H1 (cell line): ENCODE results near the gene CKS1B. TPM values are rescaled to one million over a fixed set of nuclear protein-coding genes. Genes with fewer than 3 reads are reported as not detected.

ENCODE experiments used
- CTCF ChIA-PET: fragments of 300-600 bp; sonication (Branson Sonifier 250); formaldehyde crosslinking; loops from one replicate; lab custom pipeline; 2021; ENCODE audit not compliant: partially characterized antibody; lab: Charles Lee
- POLR2A ChIA-PET: fragments of 300-600 bp; sonication (Branson Sonifier 250); formaldehyde crosslinking; loops from one replicate; lab custom pipeline; 2021; ENCODE audit warnings: inconsistent platforms; ENCODE audit not compliant: partially characterized antibody; lab: Charles Lee
- DNase-seq, 2 experiments: peaks; one replicate each; pipeline versions ENCODE4 v3.0.0 to v3.0.0-alpha.2; 2010 to 2022; ENCODE audit warnings: low spot score in 2 of 2, low read depth in 1 of 2, mixed read lengths in 1 of 2
- FAIRE-seq: peaks from 2 replicates; lab custom pipeline; 2011; peaks lifted over from hg19 to GRCh38; lab: Jason Lieb, UNC
- H2AFZ ChIP-seq: 2 replicates; pipeline ENCODE4 v1.8.1; 2012; ENCODE audit warnings: low read length, inconsistent platforms
- H2AK5ac ChIP-seq: 2 replicates; pipeline ENCODE4 v1.6.1; 2013; ENCODE audit warnings: low read depth, low read length
- H2BK120ac ChIP-seq: replicated peaks from 2 replicates; pipeline ENCODE3; 2013; ENCODE audit warnings: low read depth, low read length, inconsistent platforms
- H2BK12ac ChIP-seq: 2 replicates; pipeline ENCODE4 v1.6.1; 2013; ENCODE audit warnings: low read depth, low read length
- H2BK15ac ChIP-seq: 2 replicates; pipeline ENCODE4 v1.6.1; 2013; ENCODE audit warnings: low read length
- H2BK20ac ChIP-seq: 2 replicates; pipeline ENCODE4 v1.6.1; 2013; ENCODE audit warnings: low read length
- H2BK5ac ChIP-seq: 2 replicates; pipeline ENCODE4 v1.6.1; 2013; ENCODE audit warnings: low read depth, low read length
- H3K14ac ChIP-seq: 2 replicates; pipeline ENCODE4 v1.6.1; 2013; ENCODE audit warnings: inconsistent platforms; ENCODE audit not compliant: insufficient read length
- H3K18ac ChIP-seq: 2 replicates; pipeline ENCODE4 v1.6.1; 2013; ENCODE audit warnings: low read length; ENCODE audit errors: extremely low read depth
- H3K23ac ChIP-seq: 2 replicates; pipeline ENCODE4 v1.6.1; 2013; ENCODE audit warnings: inconsistent platforms; ENCODE audit not compliant: insufficient read length
- H3K23me2 ChIP-seq: 2 replicates; pipeline ENCODE4 v1.6.1; 2013; ENCODE audit warnings: low read depth, low read length
- H3K27ac ChIP-seq: 2 replicates; pipeline ENCODE4 v1.6.1; 2011; ENCODE audit warnings: low read depth, low read length, inconsistent platforms
- H3K27me3 ChIP-seq, 4 experiments: replicated peaks in 1 of 4; 1 replicate in 1 of 4; 2 replicates in 3 of 4; pipeline versions ENCODE4 v1.6.1 to v1.8.1; 2011 to 2013; ENCODE audit warnings: low read length in 3 of 4, mild to moderate bottlenecking in 3 of 4, inconsistent platforms in 2 of 4, mixed read lengths in 2 of 4, moderate library complexity in 1 of 4; ENCODE audit not compliant: control insufficient read depth in 3 of 4, insufficient read depth in 3 of 4; ENCODE audit errors: extremely low read depth in 1 of 4
- H3K36me3 ChIP-seq, 4 experiments: 2 replicates each; pipeline versions ENCODE4 v1.6.1 to v1.8.1; 2011 to 2013; ENCODE audit warnings: mild to moderate bottlenecking in 4 of 4, low read length in 3 of 4, moderate library complexity in 2 of 4, control low read depth in 1 of 4, inconsistent platforms in 1 of 4; ENCODE audit not compliant: insufficient read depth in 4 of 4, control insufficient read depth in 2 of 4
- H3K4ac ChIP-seq: replicated peaks from 2 replicates; pipeline ENCODE3; 2013; ENCODE audit warnings: low read length, low read depth, mixed read lengths, inconsistent platforms; ENCODE audit not compliant: insufficient read length
- H3K4me1 ChIP-seq, 4 experiments: replicated peaks in 1 of 4; 1 replicate in 1 of 4; 2 replicates in 3 of 4; pipeline versions ENCODE4 v1.6.1 to v1.8.1; 2011 to 2013; ENCODE audit warnings: low read length in 3 of 4, inconsistent platforms in 2 of 4, mixed read lengths in 1 of 4; ENCODE audit not compliant: insufficient read depth in 4 of 4, control insufficient read depth in 3 of 4
- H3K4me2 ChIP-seq, 2 experiments: 2 replicates each; pipeline versions ENCODE4 v1.6.1 to v1.8.1; 2011 to 2013; ENCODE audit warnings: low read depth in 2 of 2, low read length in 2 of 2, control low read depth in 1 of 2, inconsistent platforms in 1 of 2, mild to moderate bottlenecking in 1 of 2; ENCODE audit not compliant: insufficient read depth in 1 of 2
- H3K4me3 ChIP-seq, 4 experiments: fragments of 200-600, 300-600 bp in 1 of 4; sonication (generic), shearing (Covaris generic), sonication (Bioruptor Twin) in 1 of 4; 2 replicates each; pipeline versions ENCODE4 v1.5.1 to v1.8.1; 2011 to 2016; ENCODE audit warnings: low read length in 4 of 4, low read depth in 3 of 4, control low read depth in 2 of 4, inconsistent platforms in 2 of 4, mild to moderate bottlenecking in 2 of 4, mixed read lengths in 1 of 4, moderate library complexity in 1 of 4; ENCODE audit not compliant: insufficient read depth in 2 of 4; ENCODE audit errors: extremely low read depth in 1 of 4
- H3K56ac ChIP-seq: replicated peaks from 2 replicates; pipeline ENCODE3; 2013; ENCODE audit warnings: low read depth, mild to moderate bottlenecking, mixed read lengths, low read length, inconsistent platforms; ENCODE audit not compliant: insufficient read length
- H3K79me1 ChIP-seq: 2 replicates; pipeline ENCODE4 v1.6.1; 2013; ENCODE audit warnings: low read depth, low read length, control low read depth
- H3K79me2 ChIP-seq, 2 experiments: 2 replicates each; pipeline versions ENCODE4 v1.6.1 to v1.8.1; 2012 to 2013; ENCODE audit warnings: low read length in 2 of 2, mild to moderate bottlenecking in 2 of 2, inconsistent platforms in 1 of 2; ENCODE audit not compliant: insufficient read depth in 2 of 2, control insufficient read depth in 1 of 2
- H3K9ac ChIP-seq, 4 experiments: replicated peaks in 1 of 4; 1 replicate in 1 of 4; 2 replicates in 3 of 4; pipeline versions ENCODE4 v1.6.1 to v1.8.1; 2011 to 2013; ENCODE audit warnings: low read depth in 3 of 4, low read length in 3 of 4, control low read depth in 2 of 4, mild to moderate bottlenecking in 2 of 4, moderate library complexity in 2 of 4, inconsistent platforms in 1 of 4; ENCODE audit errors: extremely low read depth in 1 of 4
- H3K9me3 ChIP-seq, 2 experiments: 2 replicates each; pipeline versions ENCODE4 v1.6.1 to v1.8.1; 2012 to 2013; ENCODE audit warnings: mild to moderate bottlenecking in 2 of 2, moderate library complexity in 2 of 2, control low read depth in 1 of 2, inconsistent platforms in 1 of 2, low read depth in 1 of 2, low read length in 1 of 2, mixed read lengths in 1 of 2; ENCODE audit not compliant: insufficient read depth in 2 of 2
- H4K20me1 ChIP-seq, 2 experiments: replicated peaks in 1 of 2; 2 replicates each; pipeline versions ENCODE3 to v1.8.1; 2011 to 2013; ENCODE audit warnings: inconsistent platforms in 2 of 2, low read length in 2 of 2, mild to moderate bottlenecking in 1 of 2; ENCODE audit not compliant: insufficient read depth in 2 of 2, control insufficient read depth in 1 of 2
- H4K5ac ChIP-seq: 2 replicates; pipeline ENCODE4 v1.6.1; 2013; ENCODE audit warnings: low read length, low read depth, mixed read lengths, inconsistent platforms; ENCODE audit not compliant: insufficient read length
- H4K8ac ChIP-seq: 2 replicates; pipeline ENCODE4 v1.8.0; 2013; ENCODE audit warnings: mild to moderate bottlenecking, moderate library complexity, low read length, inconsistent platforms; ENCODE audit not compliant: insufficient read depth; ENCODE audit errors: extremely low read depth
- H4K91ac ChIP-seq: replicated peaks from 2 replicates; pipeline ENCODE3; 2013; ENCODE audit warnings: low read length, mixed read lengths, inconsistent platforms; ENCODE audit not compliant: insufficient read length
- BACH1 ChIP-seq: IDR thresholded peaks from 2 replicates; pipeline ENCODE4 v1.6.1; 2012; ENCODE audit warnings: low read length, improper control_type of control experiment
- CHD2 ChIP-seq: IDR thresholded peaks from 2 replicates; pipeline ENCODE4 v1.6.1; 2012; ENCODE audit warnings: low read length, improper control_type of control experiment
- CTBP2 ChIP-seq: IDR thresholded peaks from 2 replicates; pipeline ENCODE4 v1.7.0; 2011; ENCODE audit warnings: borderline replicate concordance, mild to moderate bottlenecking, moderate library complexity, mixed read lengths, low read length; ENCODE audit not compliant: insufficient read depth, insufficient read length
- KDM1A ChIP-seq: fragments of 200-600, 300-600 bp; sonication (generic); IDR thresholded peaks from 2 replicates; pipeline ENCODE4 v1.7.1; 2016; ENCODE audit warnings: mild to moderate bottlenecking, low read length, borderline replicate concordance
- PHF8 ChIP-seq: fragments of 200-600 bp; sonication (generic); conservative IDR thresholded peaks from 2 replicates; pipeline ENCODE4 v1.7.1; 2012; ENCODE audit warnings: low read depth, mild to moderate bottlenecking, inconsistent platforms, low read length, moderate library complexity
- RAD21 ChIP-seq, 2 experiments: IDR thresholded peaks in 1 of 2; conservative IDR thresholded peaks in 1 of 2; 2 replicates each; pipeline ENCODE4 v1.6.1; 2011; ENCODE audit warnings: low read depth in 2 of 2, low read length in 2 of 2, improper control_type of control experiment in 1 of 2, inconsistent platforms in 1 of 2, mild to moderate bottlenecking in 1 of 2, moderate library complexity in 1 of 2
- RFX5 ChIP-seq: IDR thresholded peaks from 2 replicates; pipeline ENCODE4 v1.6.1; 2011; ENCODE audit warnings: low read depth, low read length, improper control_type of control experiment, borderline replicate concordance
- RXRA ChIP-seq: IDR thresholded peaks from 2 replicates; pipeline ENCODE4 v1.6.1; 2011; ENCODE audit warnings: low read depth, mild to moderate bottlenecking, low read length, moderate library complexity; ENCODE audit not compliant: insufficient read depth
- SIRT6 ChIP-seq: IDR thresholded peaks from one replicate; pipeline ENCODE4 v1.7.1; 2012; ENCODE audit warnings: low read length, inconsistent platforms
- SP1 ChIP-seq: IDR thresholded peaks from 2 replicates; pipeline ENCODE4 v1.6.1; 2011; ENCODE audit warnings: low read depth, low read length
- SP2 ChIP-seq: IDR thresholded peaks from 2 replicates; pipeline ENCODE4 v1.6.1; 2012; ENCODE audit warnings: mild to moderate bottlenecking, low read length, inconsistent platforms
- WGBS, 2 experiments: shearing (Covaris generic) in 1 of 2; methylation state at CpG; one replicate each; pipeline versions ENCODE4 v1.1.6 to v1.1.7; 2013 to 2015; ENCODE audit warnings: low lambda C conversion rate in 2 of 2, mixed read lengths in 2 of 2, inconsistent platforms in 1 of 2, low coverage in 1 of 2, missing lambda C conversion rate in 1 of 2; ENCODE audit not compliant: insufficient replicate concordance in 2 of 2, insufficient coverage in 1 of 2, insufficient read length in 1 of 2; ENCODE audit errors: extremely low coverage in 1 of 2, missing lambda C conversion rate in 1 of 2; 5-methylcytosine and 5-hydroxymethylcytosine counted together
- polyA plus RNA-seq, 7 experiments: library from polyadenylated mRNA; depleted of rRNA in 3 of 7; stranded (reverse) in 5 of 7; unstranded in 2 of 7; fragments of >200 nt in 5 of 7; fragments of 200-250 nt in 2 of 7; gene quantifications; 1 replicate in 5 of 7; 2 replicates in 1 of 7; 4 replicates in 1 of 7; pipeline versions ENCODE4 v1.2.1 to v1.2.3, GENCODE V29; 2011 to 2013; ENCODE audit warnings: missing spikeins in 2 of 7, mixed read lengths in 2 of 7
- total RNA-seq: library from RNA; stranded (reverse); fragmentation: NEBNext Ultra II Directional; extraction: Animal tissue kit (Norgen Biotek cat#: 25700); gene quantifications from 2 replicates; pipeline ENCODE4 v1.2.1, GENCODE V29; 2021

The CKS1B gene
- total and polyA plus RNA-seq, 2 of the 8 experiments (the other 6 are each of a cell fraction or from before 2014, with no cell fraction given), result 294 to 1,025 TPM

GRCh38 chr1:155001675-155002463 is 27.4 kb downstream of the CKS1B start:
- Histone ChIP-seq H2BK15ac (no peak overlapping the region), H4K91ac (no peak overlapping the region), H3K36me3 (peaks cover 0 to 2% (median 0%) of the 10 kb centered on the region in 4 experiments; a peak in 2 of 8 replicates), H2BK5ac (peak overlapping the region; percentile 87), H3K14ac (no peak overlapping the region), H2AK5ac (no peak overlapping the region), H3K27me3 (no peaks in the 10 kb centered on the region), H3K18ac (peak overlapping the region; percentile 60; the same call in 1 of the 2 replicates), H2BK120ac (no peak overlapping the region), H3K9me3 (no peaks in the 10 kb centered on the region), H3K27ac (no peak overlapping the region; the same call in 1 of the 2 replicates), H3K4me1 (peaks cover 6 to 18% (median 14%) of the 10 kb centered on the region in 4 experiments), H3K23ac (no peak overlapping the region), H3K9ac (peak overlapping the region in 2 of 4 experiments; percentile 43 to 60; a peak in 2 of 7 replicates), H4K20me1 (peaks cover 0 to 9% of the 10 kb centered on the region in 2 experiments), H2BK20ac (no peak overlapping the region), H3K4me2 (peak overlapping the region; percentile 79 to 87), H3K79me2 (peaks cover 0 to 38% of the 10 kb centered on the region in 2 experiments; a peak in 2 of 4 replicates), H3K56ac (no peak overlapping the region), H3K79me1 (peaks cover 7% of the 10 kb centered on the region), H3K4ac (no peak overlapping the region), H2BK12ac (peak overlapping the region; percentile 80), H4K8ac (peak overlapping the region; percentile 40; the same call in 1 of the 2 replicates), H4K5ac (peak overlapping the region; percentile 20), H2AFZ (no peak overlapping the region), H3K4me3 (peak overlapping the region; percentile 62 to 87 (median 70)), H3K23me2 (peaks cover 18% of the 10 kb centered on the region; the same call in 1 of the 2 replicates)
- WGBS, 2 experiments, result 3% methylated on average over 5 of the region's 38 CpGs; no CpG with 5 or more reads in 1 of the 2 experiments
- ChIA-PET CTCF (interaction anchor here (1.3 to 14.0 kb wide), 8 partner anchors 13 to 90 kb away, joined by 4 to 334 read pairs (median 112); partner anchors contain the start of genes CKS1B, EFNA4, FLAD1 and PBXIP1), POLR2A (interaction anchor here (0.6 to 42.8 kb wide), 7 partner anchors 14 to 535 kb away, joined by 3 to 702 read pairs (median 4); partner anchors contain the start of genes CKS1B, EFNA3, EFNA4 and FLAD1)
- no peak for FAIRE-seq
- DNase-seq, result peak; percentile 97 to 99
- TF ChIP-seq KDM1A, result peak; percentile 91; the same call in 1 of the 2 replicates
- TF ChIP-seq SIRT6, result no peak
- TF ChIP-seq RXRA, result 0 out of 2 replicates have a peak, but pooled peaks have one; percentile 8
- TF ChIP-seq SP1, result peak; percentile 66
- peak; percentile 56 for TF ChIP-seq SP2
- TF ChIP-seq BACH1, result peak; percentile 78
- 0 out of 2 replicates have a peak, but pooled peaks have one; percentile 27 for TF ChIP-seq PHF8
- no peak for TF ChIP-seq RFX5
- peak; percentile 77 for TF ChIP-seq CHD2
- TF ChIP-seq CTBP2, result peak; percentile 21
- TF ChIP-seq RAD21 (IDR thresholded peaks at IDR 0.05 in 1 of 2, conservative IDR thresholded peaks at IDR 0.05 in 1 of 2; ENCODE audit: low read depth in 2 of 2, low read length in 2 of 2), result peak; percentile 0 to 42; a peak in 3 of 4 replicates
